Thyroid gland (tissue), 4 donors: ENCODE results near the gene ACTL6B. TPM values are rescaled to one million over a fixed set of nuclear protein-coding genes. Genes with fewer than 3 reads are reported as not detected.

ENCODE experiments used
- DNase-seq, 2 donors: peaks; one replicate each; pipeline ENCODE4 v3.0.0-alpha.2; 2019
- H3K27ac ChIP-seq, 3 donors: fragments of 200-600 bp; sonication (generic); 1 replicate in 2 of 3; 2 replicates in 1 of 3; pipeline ENCODE4 v1.5.1; 2016 to 2019; ENCODE audit warnings: mild to moderate bottlenecking in 1 of 3, moderate library complexity in 1 of 3
- H3K27me3 ChIP-seq: fragments of 200-600 bp; sonication (generic); one replicate; pipeline ENCODE4 v1.5.1; 2019
- H3K36me3 ChIP-seq, 2 donors: fragments of 200-600 bp; sonication (generic); one replicate each; pipeline ENCODE4 v1.5.1; 2016 to 2019
- H3K4me1 ChIP-seq, 2 donors: fragments of 200-600 bp; sonication (generic); one replicate each; pipeline ENCODE4 v1.5.1; 2017 to 2019
- H3K4me3 ChIP-seq, 3 donors: fragments of 200-600 bp; sonication (generic); replicated peaks in 1 of 3; 1 replicate in 2 of 3; 2 replicates in 1 of 3; pipeline ENCODE4 v1.5.1; 2016; ENCODE audit warnings: mild to moderate bottlenecking in 1 of 3
- H3K9me3 ChIP-seq: fragments of 200-600 bp; sonication (generic); one replicate; pipeline ENCODE4 v1.5.1; 2017
- CTCF ChIP-seq, 6 experiments: fragments of 200-600 bp in 3 of 6; fragments of 450-650 bp in 3 of 6; sonication (generic) in 3 of 6; IDR thresholded peaks; one replicate each; pipeline ENCODE4 v1.5.1; 2016 to 2019; ENCODE audit warnings: antibody characterized with exemption in 6 of 6, mild to moderate bottlenecking in 2 of 6, inconsistent platforms in 1 of 6, moderate library complexity in 1 of 6
- POLR2A ChIP-seq, 2 donors: fragments of 450-650 bp; IDR thresholded peaks; one replicate each; pipeline ENCODE4 v1.6.1; 2017; ENCODE audit warnings: antibody characterized with exemption in 2 of 2, mild to moderate bottlenecking in 2 of 2, moderate library complexity in 1 of 2
- WGBS, 2 donors: methylation state at CpG; one replicate each; pipeline ENCODE4 v1.1.5; 2017; 5-methylcytosine and 5-hydroxymethylcytosine counted together
- intact Hi-C: fragments of 100-400 bp; cut with DNase I; formaldehyde crosslinking; loops from one replicate; pipeline ENCODE4 v1.15.1; 2023
- total RNA-seq, 4 donors: library from RNA; depleted of rRNA; stranded (reverse); fragments of >200 nt; gene quantifications; one replicate each; pipeline ENCODE4 v1.2.3, GENCODE V29; 2016

Gene ACTL6B
- total RNA-seq, 4 donors from 2014 or later, result 0.93 TPM; not detected in 3

DNA sequence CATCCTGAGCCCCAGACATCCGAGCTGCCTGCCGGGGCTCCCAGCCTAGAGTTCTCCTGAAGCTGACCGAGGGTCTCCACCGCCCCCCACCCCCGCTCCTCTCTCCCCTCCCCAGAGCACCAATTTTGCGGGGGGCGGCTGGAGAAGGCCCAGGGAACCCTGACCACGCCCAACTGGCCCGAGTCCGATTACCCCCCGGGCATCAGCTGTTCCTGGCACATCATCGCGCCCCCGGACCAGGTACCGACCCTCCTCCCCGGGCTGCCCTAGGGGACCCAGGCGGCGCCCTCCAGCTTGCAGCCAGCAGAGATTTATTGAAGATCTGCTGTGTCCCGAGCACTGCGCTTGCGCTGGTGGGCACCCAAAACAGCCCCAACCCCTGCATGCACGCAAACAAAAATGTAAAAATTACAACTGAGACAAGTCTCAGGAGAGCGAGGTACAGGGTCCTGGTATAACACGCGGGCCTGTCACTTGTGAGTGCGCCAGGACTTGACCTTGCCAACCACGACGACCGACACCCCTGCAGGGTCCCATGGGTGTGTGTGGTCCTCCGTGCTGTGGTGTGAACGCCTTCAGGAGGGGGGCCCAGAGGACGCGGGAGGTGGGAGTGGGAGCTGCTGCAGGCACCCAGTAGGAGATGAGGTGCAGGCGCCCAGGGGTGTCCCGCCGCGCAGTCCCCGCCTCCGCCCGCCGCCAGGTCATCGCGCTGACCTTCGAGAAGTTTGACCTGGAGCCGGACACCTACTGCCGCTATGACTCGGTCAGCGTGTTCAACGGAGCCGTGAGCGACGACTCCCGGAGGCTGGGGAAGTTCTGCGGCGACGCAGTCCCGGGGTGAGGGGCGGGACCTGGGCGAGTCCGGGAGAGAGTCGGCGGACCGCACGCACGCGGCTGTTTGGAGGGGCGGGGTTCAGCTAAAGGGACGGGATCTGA is 51.0 kb downstream of the ACTL6B start:
- no peaks in the 10 kb centered on the region for H3K36me3 ChIP-seq
- H3K9me3 ChIP-seq, result no peaks in the 10 kb centered on the region
- TF ChIP-seq CTCF (IDR thresholded peaks at IDR 0.05) (no peak), POLR2A (IDR thresholded peaks at IDR 0.05) (no peak)
- DNase-seq, result peak; percentile 51 to 59
- no peaks in the 10 kb centered on the region for H3K27me3 ChIP-seq
- 4 to 22% methylated on average over 27 to 43 of the region's 68 CpGs for WGBS, 2 donors
- peaks cover 7% of the 10 kb centered on the region in 2 donors for H3K4me1 ChIP-seq
- peak overlapping the region in 2 of 3 donors; percentile 43 to 53 for H3K27ac ChIP-seq
- peak overlapping the region; percentile 10 to 54 (median 16) for H3K4me3 ChIP-seq
- intact Hi-C loops, result no loop called here

DNA sequence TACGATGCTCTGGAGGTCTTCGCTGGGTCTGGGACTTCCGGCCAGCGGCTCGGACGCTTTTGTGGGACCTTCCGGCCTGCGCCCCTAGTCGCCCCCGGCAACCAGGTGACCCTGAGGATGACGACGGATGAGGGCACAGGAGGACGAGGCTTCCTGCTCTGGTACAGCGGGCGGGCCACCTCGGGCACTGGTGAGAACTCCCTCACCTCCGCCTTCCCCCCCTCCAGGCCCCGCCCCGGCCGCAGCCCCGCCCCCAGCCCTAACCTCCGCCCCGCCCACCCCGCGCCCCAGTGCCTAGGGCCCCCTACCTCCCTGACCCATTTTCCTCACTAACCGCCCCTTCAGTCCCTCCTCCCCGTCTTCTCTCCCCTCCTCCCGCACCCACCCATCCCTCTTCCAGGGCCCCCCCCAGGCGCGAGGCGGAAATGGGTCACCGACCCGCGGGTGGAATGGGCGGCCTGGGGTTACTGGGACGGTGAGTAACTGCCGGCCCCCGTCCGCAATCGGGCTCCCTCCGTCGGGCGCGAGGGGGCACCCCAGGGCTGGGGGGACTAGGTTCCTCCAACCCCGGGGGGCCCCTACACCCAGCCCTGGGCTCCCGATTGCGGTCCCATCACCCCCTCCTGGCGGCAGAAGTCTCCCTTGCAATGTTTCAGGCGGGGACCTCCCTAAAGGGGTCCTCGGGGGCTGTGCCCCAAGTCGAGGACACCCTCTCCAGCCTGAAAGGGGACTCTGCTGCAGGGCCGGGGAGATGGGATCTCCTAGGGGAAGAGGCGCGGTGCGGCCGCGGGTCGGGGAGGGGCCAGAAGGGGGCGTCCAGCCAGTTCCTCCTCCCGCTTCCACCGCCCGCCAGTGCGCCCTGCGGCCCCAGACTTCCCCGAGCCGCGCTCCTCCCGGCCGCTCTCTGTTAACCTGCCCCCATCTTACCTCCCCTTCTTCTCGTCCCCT is 51.9 kb downstream of the ACTL6B start:
- peaks cover 7% of the 10 kb centered on the region in 2 donors for H3K4me1 ChIP-seq
- 0 to 7% methylated on average over 15 to 29 of the region's 70 CpGs for WGBS, 2 donors

GRCh38 chr7:100603726-100604027 is 52.6 kb downstream of the ACTL6B start:
- H3K36me3 ChIP-seq, result no peaks in the 10 kb centered on the region
- peak overlapping the region; percentile 39 to 71 (median 70) for H3K27ac ChIP-seq
- H3K4me1 ChIP-seq, result peaks cover 7% of the 10 kb centered on the region in 2 donors
- intact Hi-C loops, result no loop called here
- whole genome bisulfite sequencing, 2 donors, result 16 to 31% methylated on average over 3 to 7 of the region's 10 CpGs
- no peaks in the 10 kb centered on the region for H3K9me3 ChIP-seq
- TF ChIP-seq POLR2A (IDR thresholded peaks at IDR 0.05) (no peak), CTCF (IDR thresholded peaks at IDR 0.05) (no peak)
- peak overlapping the region in 2 of 3 donors; percentile 48 to 54 for H3K4me3 ChIP-seq
- H3K27me3 ChIP-seq, result no peaks in the 10 kb centered on the region
- DNase-seq, result no peak

More for the DNA sequence above, 51.9 kb downstream of the ACTL6B start:
- intact Hi-C loops, result no loop called here
- H3K27me3 ChIP-seq, result no peaks in the 10 kb centered on the region
- DNase-seq, result peak; percentile 65 to 66
- no peaks in the 10 kb centered on the region for H3K36me3 ChIP-seq
- TF ChIP-seq POLR2A (IDR thresholded peaks at IDR 0.05), result peak in 1 of 2 donors; percentile 45
- TF ChIP-seq CTCF (IDR thresholded peaks at IDR 0.05), result peak in 3 of 6 experiments; percentile 13 to 32 (median 29)
- H3K4me3 ChIP-seq, result peak overlapping the region; percentile 47 to 54 (median 48)
- H3K9me3 ChIP-seq, result no peaks in the 10 kb centered on the region
- peak overlapping the region; percentile 43 to 71 (median 70) for H3K27ac ChIP-seq

- TF ChIP-seq CTCF (IDR thresholded peaks at IDR 0.05) (no peak), POLR2A (IDR thresholded peaks at IDR 0.05) (no peak)
- Histone ChIP-seq H3K4me1 (peaks cover 7% of the 10 kb centered on the region in 2 donors), H3K36me3 (no peaks in the 10 kb centered on the region), H3K9me3 (no peaks in the 10 kb centered on the region), H3K27ac (peak overlapping the region; percentile 39 to 71 (median 70)), H3K4me3 (peak overlapping the region in 1 of 3 donors; percentile 54), H3K27me3 (no peaks in the 10 kb centered on the region)
- intact Hi-C loops, result no loop called here
- 51 to 58% methylated on average over 15 to 21 of the region's 21 CpGs for WGBS, 2 donors
- peak; percentile 51 to 54 for DNase-seq
These were observed 53.1 kb downstream of the ACTL6B start for GRCh38 chr7:100602889-100603725.
